K562 (cell line): ENCODE results near the gene RAB26. TPM values are rescaled to one million over a fixed set of nuclear protein-coding genes. Genes with fewer than 3 reads are reported as not detected.
"Not testable (repeated sequence)": the region's sequence is repeated elsewhere in the genome, so short reads cannot be mapped to it uniquely, and the experiment has no call there.

Experiments used
- ATAC-seq: fragments of 200-7000 bp; cut with Tn5 transposase; 3 replicates; pipeline ENCODE4 v1.9.1; 2020; ENCODE audit warnings: moderate library complexity
- BruUV-seq: library from RNA; stranded (reverse); fragments of 400-500 nt; replicated peaks from 2 replicates; lab custom pipeline; 2021; lab: Mats Ljungman, UMichigan
- CTCF ChIA-PET: fragments of 300-600 bp; formaldehyde crosslinking; extraction: SDS; loops from one replicate; lab custom pipeline; 2021; ENCODE audit warnings: low intra/inter-chr PET ratio; lab: Yijun Ruan, JAX
- POLR2A ChIA-PET: fragments of 300-600, 350-650 bp; sonication (Branson Sonifier 250); formaldehyde crosslinking; extraction: SDS; loops from one replicate; lab custom pipeline; 2021; ENCODE audit warnings: antibody characterized with exemption, inconsistent platforms; lab: Yijun Ruan, JAX
- DNase-seq, 4 experiments: peaks; one replicate each; pipeline versions ENCODE4 v3.0.0 to v3.0.0-alpha.2; 2011 to 2018; ENCODE audit warnings: low spot score in 3 of 4, mixed read lengths in 3 of 4; ENCODE audit errors: extremely low read depth in 1 of 4
- FAIRE-seq: peaks from 2 replicates; lab custom pipeline; 2011; peaks lifted over from hg19 to GRCh38; lab: Jason Lieb, UNC
- H2AFZ ChIP-seq: 2 replicates; pipeline ENCODE4 v1.6.0; 2011; ENCODE audit warnings: low read depth, low read length, control low read depth, inconsistent platforms
- H3K27ac ChIP-seq: fragments of 200-600 bp; 3 replicates; pipeline ENCODE4 v1.8.0; 2011; ENCODE audit warnings: low read depth, mild to moderate bottlenecking, control low read depth, inconsistent platforms, low read length, moderate library complexity, mixed read lengths; ENCODE audit errors: extremely low read depth
- H3K27me3 ChIP-seq, 2 experiments: fragments of 300-600 bp in 1 of 2; 2 replicates in 1 of 2; 3 replicates in 1 of 2; pipeline versions ENCODE4 v1.6.0 to v1.8.0; 2011; ENCODE audit warnings: inconsistent platforms in 2 of 2, low read length in 2 of 2, mild to moderate bottlenecking in 1 of 2, mixed read lengths in 1 of 2, moderate library complexity in 1 of 2; ENCODE audit not compliant: control insufficient read depth in 2 of 2, insufficient read depth in 2 of 2
- H3K36me3 ChIP-seq: fragments of 300-600 bp; 3 replicates; pipeline ENCODE4 v1.8.0; 2011; ENCODE audit warnings: mild to moderate bottlenecking, low read length, inconsistent platforms; ENCODE audit not compliant: control insufficient read depth, insufficient read depth
- H3K4me1 ChIP-seq, 2 experiments: fragments of 200-600 bp in 1 of 2; replicated peaks in 1 of 2; 2 replicates in 1 of 2; 3 replicates in 1 of 2; pipeline versions ENCODE4 v1.5.1 to v1.8.0; 2011; ENCODE audit warnings: inconsistent platforms in 2 of 2, low read length in 2 of 2, mild to moderate bottlenecking in 1 of 2, mixed read lengths in 1 of 2, moderate library complexity in 1 of 2; ENCODE audit not compliant: control insufficient read depth in 2 of 2, insufficient read depth in 2 of 2
- H3K4me2 ChIP-seq: 2 replicates; pipeline ENCODE4 v1.6.1; 2011; ENCODE audit warnings: low read length, control low read depth, inconsistent platforms, mixed read lengths; ENCODE audit not compliant: insufficient read depth
- H3K4me3 ChIP-seq: fragments of 200-600 bp; sonication (generic), shearing (Covaris generic); 2 replicates; pipeline ENCODE4 v1.5.1; 2016; ENCODE audit warnings: control low read depth, inconsistent platforms
- H3K79me2 ChIP-seq: fragments of 200-600 bp; 3 replicates; pipeline ENCODE4 v1.8.0; 2011; ENCODE audit warnings: low read length, inconsistent platforms; ENCODE audit not compliant: control insufficient read depth, insufficient read depth
- H3K9ac ChIP-seq, 2 experiments: 2 replicates each; pipeline versions ENCODE4 v1.6.0 to v1.6.1; 2011; ENCODE audit warnings: low read depth in 2 of 2, low read length in 2 of 2, control low read depth in 1 of 2, inconsistent platforms in 1 of 2, mild to moderate bottlenecking in 1 of 2, mixed read lengths in 1 of 2; ENCODE audit not compliant: insufficient read depth in 1 of 2
- H3K9me1 ChIP-seq: one replicate; pipeline ENCODE4 v1.6.0; 2011; ENCODE audit warnings: inconsistent platforms, mild to moderate bottlenecking, low read length, moderate library complexity; ENCODE audit not compliant: control insufficient read depth, insufficient read depth
- H3K9me3 ChIP-seq: replicated peaks from 2 replicates; pipeline ENCODE4 v1.5.1; 2011; ENCODE audit warnings: low read depth, low read length, inconsistent platforms; ENCODE audit not compliant: control insufficient read depth, insufficient read depth
- H4K20me1 ChIP-seq: replicated peaks from 2 replicates; pipeline ENCODE4 v1.6.1; 2011; ENCODE audit warnings: low read length, inconsistent platforms, mixed read lengths; ENCODE audit not compliant: control insufficient read depth, insufficient read depth
- MAZ ChIP-seq, 2 experiments: fragments of 450-650 bp in 1 of 2; sonication (generic) in 1 of 2; formaldehyde crosslinking; IDR thresholded peaks in 1 of 2; conservative IDR thresholded peaks in 1 of 2; 2 replicates each; pipeline versions ENCODE4 v1.4.0 to v1.5.0; 2020; ENCODE audit warnings: mild to moderate bottlenecking in 1 of 2, missing genetic modification reagents in 1 of 2
- MYC ChIP-seq, 2 experiments: fragments of 250-450 bp in 1 of 2; sonication (Bioruptor Pico) in 1 of 2; IDR thresholded peaks; 2 replicates each; pipeline versions ENCODE4 v1.5.1 to v1.6.1; 2012 to 2021; ENCODE audit warnings: low read depth in 2 of 2, borderline replicate concordance in 1 of 2, improper control_type of control experiment in 1 of 2, low read length in 1 of 2, mild to moderate bottlenecking in 1 of 2, moderate library complexity in 1 of 2
- NR2C1 ChIP-seq, 2 experiments: fragments of 450-650 bp; IDR thresholded peaks; 2 replicates each; pipeline ENCODE4 v1.6.1; 2017; ENCODE audit warnings: mild to moderate bottlenecking in 2 of 2, antibody characterized with exemption in 1 of 2, inconsistent platforms in 1 of 2, missing compliant biosample characterization in 1 of 2, missing genetic modification characterization in 1 of 2
- NR2C2 ChIP-seq, 2 experiments: fragments of 200-800 bp in 1 of 2; sonication (Bioruptor generic) in 1 of 2; sonication (generic) in 1 of 2; formaldehyde crosslinking in 1 of 2; IDR thresholded peaks; 2 replicates each; pipeline versions ENCODE4 v1.6.1 to v1.8.0; 2016 to 2022; ENCODE audit warnings: mild to moderate bottlenecking in 1 of 2, missing compliant biosample characterization in 1 of 2, missing genetic modification characterization in 1 of 2, missing genetic modification reagents in 1 of 2
- POLR2G ChIP-seq: fragments of 200-400 bp; formaldehyde crosslinking; IDR thresholded peaks from 2 replicates; pipeline ENCODE4 v1.6.1; 2017; ENCODE audit warnings: low read depth, mild to moderate bottlenecking, antibody characterized with exemption, low read length, moderate library complexity
- SIN3B ChIP-seq: fragments of 450-650 bp; IDR thresholded peaks from 2 replicates; pipeline ENCODE4 v1.6.1; 2017; ENCODE audit warnings: low read depth, mild to moderate bottlenecking, moderate library complexity
- SRSF7 ChIP-seq: fragments of 200-400 bp; formaldehyde crosslinking; optimal IDR thresholded peaks from 2 replicates; pipeline ENCODE3; 2017; ENCODE audit warnings: mild to moderate bottlenecking, low read depth, low read length
- ZFP1 ChIP-seq: fragments of 450-650 bp; formaldehyde crosslinking; IDR thresholded peaks from 2 replicates; pipeline ENCODE4 v1.4.0; 2020; ENCODE audit warnings: mild to moderate bottlenecking, mixed read lengths
- WGBS: fragments of 100-300 bp; shearing (Covaris generic); methylation state at CpG from one replicate; pipeline ENCODE4 v1.1.6; 2016; ENCODE audit warnings: low coverage, mixed read lengths; ENCODE audit not compliant: insufficient coverage; ENCODE audit errors: missing lambda C conversion rate; 5-methylcytosine and 5-hydroxymethylcytosine counted together
- in situ Hi-C: fragments of 300-500 bp; cut with MboI; formaldehyde crosslinking; loops from 4 replicates; pipeline ENCODE4 v1.15.0; 2018; ENCODE audit warnings: inconsistent platforms, mixed read lengths
- intact Hi-C: fragments of 100-400 bp; cut with micrococcal nuclease; formaldehyde crosslinking; loops from 2 replicates; pipeline ENCODE4 v1.14.2; 2022
- polyA plus RNA-seq, 8 experiments: library from polyadenylated mRNA; depleted of rRNA in 4 of 8; stranded (reverse) in 5 of 8; unstranded in 3 of 8; fragments of >200 nt; fragmentation: Nextera tagmentation in 2 of 8; fragmentation: Illumina TruSeq in 1 of 8; extraction: Ambion mirVana in 2 of 8; extraction: Trizol in 1 of 8; gene quantifications; 2 replicates each; pipeline versions ENCODE4 v1.2.1 to v1.2.3, GENCODE V29; 2011 to 2014; ENCODE audit warnings: inconsistent platforms in 1 of 8, missing spikeins in 1 of 8
- total RNA-seq, 7 experiments: library from RNA; depleted of rRNA in 6 of 7; stranded (reverse); fragments of >200 nt in 6 of 7; fragmentation: Illumina TruSeq in 2 of 7; extraction: Trizol in 2 of 7; gene quantifications; 2 replicates each; pipeline versions ENCODE4 v1.2.1 to v1.2.3, GENCODE V29; 2011 to 2021; ENCODE audit warnings: low replicate concordance in 1 of 7
- TF ChIP-seq, protein P1 (sequence below): fragments of 150-350 bp; IDR thresholded peaks from 2 replicates; pipeline ENCODE4 v1.6.1; 2014; ENCODE audit warnings: low read depth, mild to moderate bottlenecking, low read length, borderline replicate concordance

Gene RAB26
- total and polyA plus RNA-seq, 9 of the 15 experiments (the other 6 are each of a cell fraction or from before 2014, with no cell fraction given) = 0.25 to 6.1 (median 2.1) TPM

DNA sequence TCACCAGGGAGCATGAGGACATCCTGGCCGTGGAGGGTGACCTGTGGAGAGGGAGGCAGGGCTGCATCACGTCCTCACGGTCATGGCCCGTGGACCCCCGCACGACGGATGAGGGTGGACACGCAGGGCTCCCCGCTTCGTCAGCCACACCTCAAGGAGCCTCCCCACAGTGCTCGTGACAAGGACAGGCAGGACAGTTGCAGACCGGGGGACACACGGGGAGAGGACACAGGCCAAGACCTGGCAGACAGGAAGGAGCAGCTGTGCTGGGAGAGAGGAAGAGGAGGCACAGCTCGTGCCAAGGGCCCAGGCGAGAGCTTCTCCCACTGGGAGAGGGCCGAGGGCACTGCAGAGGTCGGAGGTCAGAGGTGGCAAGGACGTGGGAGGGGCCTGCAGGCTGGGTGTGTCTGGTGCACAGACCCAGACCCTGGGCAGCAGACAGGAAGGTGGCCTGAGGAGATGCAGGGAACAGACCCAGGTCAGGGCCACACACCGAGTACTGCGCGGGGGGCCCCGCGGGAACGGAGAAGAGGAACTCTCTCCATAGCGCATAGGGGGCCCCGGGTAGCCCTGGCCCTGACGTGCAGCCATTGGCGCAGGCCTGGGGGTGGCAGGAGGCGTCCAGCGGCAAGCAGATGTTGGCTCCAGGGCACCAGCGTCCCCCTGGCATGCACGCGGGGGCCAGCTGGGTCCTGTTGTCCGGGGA is 33.4 kb upstream of the RAB26 start:
- intact Hi-C loops; ATAC-seq; H3K9ac ChIP-seq; H3K4me3 ChIP-seq; BruUV-seq; H3K27ac ChIP-seq; H3K79me2 ChIP-seq; DNase-seq; in situ Hi-C loops; H3K4me2 ChIP-seq; H3K9me1 ChIP-seq; H3K27me3 ChIP-seq; FAIRE-seq; H4K20me1 ChIP-seq; H3K9me3 ChIP-seq; CTCF ChIA-PET; H2AFZ ChIP-seq; TF ChIP-seq NR2C1 (IDR thresholded peaks at IDR 0.05); NR2C2 (CRISPR knock-in tag; IDR thresholded peaks at IDR 0.05): not testable (repeated sequence)
- peak; percentile 60; the same call in 1 of the 2 replicates for TF ChIP-seq NR2C1 (tag; IDR thresholded peaks at IDR 0.05)
- 0 out of 2 replicates have a peak, but pooled peaks have one; percentile 14 for TF ChIP-seq NR2C2 (tag; IDR thresholded peaks at IDR 0.05)
- WGBS = 87% methylated on average over 13 of the region's 34 CpGs
- POLR2A ChIA-PET = interaction anchor here (0.6 kb wide), 1 partner anchor 454 kb away, joined by 4 read pairs; no protein-coding TSS in a partner anchor
- peaks cover 0 to 17% of the 10 kb centered on the region in 2 experiments; a peak in 1 of 5 replicates for H3K4me1 ChIP-seq
- peaks cover 17% of the 10 kb centered on the region; the same call in 1 of the 3 replicates for H3K36me3 ChIP-seq

DNA sequence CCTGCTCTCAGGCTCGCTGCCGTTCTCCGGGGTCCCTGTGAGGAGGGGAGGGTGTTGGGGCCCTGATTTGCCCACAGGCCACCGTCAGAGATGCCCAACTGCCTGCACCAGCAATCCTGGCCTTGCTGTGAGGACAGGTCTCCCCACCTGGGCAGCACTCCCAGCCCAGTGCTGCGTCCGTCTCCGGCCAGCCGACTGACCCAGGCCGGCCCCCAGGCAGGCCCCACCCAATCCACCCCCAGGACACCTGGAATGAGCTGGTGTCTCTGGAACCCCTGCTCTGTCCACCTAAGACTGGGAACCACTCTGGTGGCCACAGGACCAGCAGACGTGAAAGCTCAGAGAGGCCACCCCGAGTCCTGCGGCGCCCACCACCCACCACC is 32.8 kb upstream of the RAB26 start:
- ChIA-PET CTCF (no interaction called here), POLR2A (no interaction called here)
- Histone ChIP-seq H3K27me3 (no peaks in the 10 kb centered on the region), H3K36me3 (peaks cover 15% of the 10 kb centered on the region; the same call in 1 of the 3 replicates), H4K20me1 (no peaks in the 10 kb centered on the region), H3K27ac (no peak overlapping the region), H3K79me2 (no peaks in the 10 kb centered on the region), H3K4me1 (peaks cover 0 to 17% of the 10 kb centered on the region in 2 experiments; a peak in 1 of 5 replicates), H3K9ac (no peak overlapping the region), H3K9me3 (no peaks in the 10 kb centered on the region), H3K9me1 (no peaks in the 10 kb centered on the region), H3K4me3 (no peak overlapping the region), H2AFZ (no peak overlapping the region), H3K4me2 (no peak overlapping the region)
- peak in 1 of 4 experiments; percentile 4 for DNase-seq
- no peak for ATAC-seq
- BruUV-seq = no TSS peak
- intact Hi-C loops = no loop called here
- 88% methylated on average over 6 of the region's 13 CpGs for WGBS
- in situ Hi-C loops = no loop called here
- no peak for FAIRE-seq
- TF ChIP-seq, protein P1, sequence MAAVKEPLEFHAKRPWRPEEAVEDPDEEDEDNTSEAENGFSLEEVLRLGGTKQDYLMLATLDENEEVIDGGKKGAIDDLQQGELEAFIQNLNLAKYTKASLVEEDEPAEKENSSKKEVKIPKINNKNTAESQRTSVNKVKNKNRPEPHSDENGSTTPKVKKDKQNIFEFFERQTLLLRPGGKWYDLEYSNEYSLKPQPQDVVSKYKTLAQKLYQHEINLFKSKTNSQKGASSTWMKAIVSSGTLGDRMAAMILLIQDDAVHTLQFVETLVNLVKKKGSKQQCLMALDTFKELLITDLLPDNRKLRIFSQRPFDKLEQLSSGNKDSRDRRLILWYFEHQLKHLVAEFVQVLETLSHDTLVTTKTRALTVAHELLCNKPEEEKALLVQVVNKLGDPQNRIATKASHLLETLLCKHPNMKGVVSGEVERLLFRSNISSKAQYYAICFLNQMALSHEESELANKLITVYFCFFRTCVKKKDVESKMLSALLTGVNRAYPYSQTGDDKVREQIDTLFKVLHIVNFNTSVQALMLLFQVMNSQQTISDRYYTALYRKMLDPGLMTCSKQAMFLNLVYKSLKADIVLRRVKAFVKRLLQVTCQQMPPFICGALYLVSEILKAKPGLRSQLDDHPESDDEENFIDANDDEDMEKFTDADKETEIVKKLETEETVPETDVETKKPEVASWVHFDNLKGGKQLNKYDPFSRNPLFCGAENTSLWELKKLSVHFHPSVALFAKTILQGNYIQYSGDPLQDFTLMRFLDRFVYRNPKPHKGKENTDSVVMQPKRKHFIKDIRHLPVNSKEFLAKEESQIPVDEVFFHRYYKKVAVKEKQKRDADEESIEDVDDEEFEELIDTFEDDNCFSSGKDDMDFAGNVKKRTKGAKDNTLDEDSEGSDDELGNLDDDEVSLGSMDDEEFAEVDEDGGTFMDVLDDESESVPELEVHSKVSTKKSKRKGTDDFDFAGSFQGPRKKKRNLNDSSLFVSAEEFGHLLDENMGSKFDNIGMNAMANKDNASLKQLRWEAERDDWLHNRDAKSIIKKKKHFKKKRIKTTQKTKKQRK = no peak
- TF ChIP-seq SIN3B = no peak
- TF ChIP-seq POLR2G = no peak
- no peak for TF ChIP-seq ZFP1 (CRISPR knock-in tag)
- no peak for TF ChIP-seq MYC (IDR thresholded peaks at IDR 0.05; ENCODE audit: low read depth, low read length)
- TF ChIP-seq MYC (CRISPR knock-in tag; IDR thresholded peaks at IDR 0.05; ENCODE audit: borderline replicate concordance, low read depth) = no peak
- no peak for TF ChIP-seq SRSF7
- TF ChIP-seq MAZ (CRISPR knock-in tag; conservative IDR thresholded peaks at IDR 0.05 in 1 of 2, IDR thresholded peaks at IDR 0.05 in 1 of 2) = no peak
